KMS-11 (cell line): ENCODE data around the gene DPP4.
A peak's percentile ranks its signal among the peaks of the same experiment; 100 is the strongest.

ENCODE experiments used
- H2AFZ ChIP-seq: fragments of 200-600 bp; sonication (generic); 2 replicates; pipeline ENCODE4 v1.6.1; 2016; ENCODE audit warnings: antibody characterized with exemption, mixed run types, low read depth
- H3K27ac ChIP-seq: fragments of 200-600 bp; sonication (generic); 2 replicates; pipeline ENCODE4 v1.6.1; 2016; ENCODE audit warnings: mild to moderate bottlenecking, mixed run types
- H3K27me3 ChIP-seq: fragments of 200-600 bp; sonication (generic); 2 replicates; pipeline ENCODE4 v1.6.1; 2017; ENCODE audit warnings: mild to moderate bottlenecking, low read depth, mixed run types, moderate library complexity; ENCODE audit not compliant: insufficient read depth
- H3K36me3 ChIP-seq: fragments of 200-600 bp; sonication (generic); 2 replicates; pipeline ENCODE4 v1.6.1; 2017; ENCODE audit warnings: mild to moderate bottlenecking, mixed run types; ENCODE audit not compliant: insufficient read depth
- H3K4me1 ChIP-seq: fragments of 200-600 bp; sonication (generic); 2 replicates; pipeline ENCODE4 v1.6.1; 2016; ENCODE audit warnings: mild to moderate bottlenecking, low read depth, mixed run types; ENCODE audit not compliant: poor library complexity, severe bottlenecking
- H3K4me2 ChIP-seq: fragments of 200-600 bp; sonication (generic); 2 replicates; pipeline ENCODE4 v1.7.0; 2016; ENCODE audit warnings: mild to moderate bottlenecking, mixed run types
- H3K4me3 ChIP-seq: fragments of 200-600 bp; sonication (generic); IDR thresholded peaks from 2 replicates; pipeline ENCODE4 v1.6.1; 2017; ENCODE audit warnings: low read depth, low read length, mixed read lengths; ENCODE audit not compliant: insufficient read depth
- H3K79me2 ChIP-seq: fragments of 200-600 bp; sonication (generic); 2 replicates; pipeline ENCODE4 v1.6.1; 2016; ENCODE audit warnings: low read depth, mixed run types; ENCODE audit not compliant: insufficient read depth
- H3K9ac ChIP-seq: fragments of 200-600 bp; sonication (generic); 2 replicates; pipeline ENCODE4 v1.6.1; 2016; ENCODE audit warnings: mild to moderate bottlenecking, mixed run types
- H4K20me1 ChIP-seq: fragments of 200-600 bp; sonication (generic); 2 replicates; pipeline ENCODE4 v1.6.1; 2016; ENCODE audit warnings: mild to moderate bottlenecking, mixed run types; ENCODE audit not compliant: insufficient read depth
- CTCF ChIP-seq: fragments of 200-600 bp; sonication (generic); conservative IDR thresholded peaks from 2 replicates; pipeline ENCODE4 v1.6.1; 2017; ENCODE audit warnings: low read depth, mild to moderate bottlenecking, antibody characterized with exemption, low read length, moderate library complexity, mixed read lengths

The DPP4 gene

DNA sequence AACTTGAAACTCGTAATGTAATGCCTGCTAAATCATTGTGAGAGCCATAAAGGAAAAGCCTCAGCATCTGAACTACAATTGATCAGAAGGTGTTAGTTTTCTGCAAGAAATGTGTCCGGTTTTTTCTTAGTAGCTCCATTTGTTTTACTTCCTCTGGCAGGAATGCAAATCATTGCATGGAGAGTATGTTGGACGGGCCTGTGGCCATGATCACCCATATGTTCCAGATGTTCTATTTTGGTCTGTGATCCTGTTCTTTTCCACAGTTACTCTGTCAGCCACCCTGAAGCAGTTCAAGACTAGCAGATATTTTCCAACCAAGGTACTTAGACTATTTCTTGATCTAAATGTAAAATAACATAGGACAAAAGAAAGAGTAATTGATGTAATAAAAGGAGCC, 126.6 kb downstream of the DPP4 start:
- Histone ChIP-seq H3K36me3 (no peaks in the 10 kb centered on the region), H3K27me3 (no peaks in the 10 kb centered on the region), H3K27ac (no peak overlapping the region), H3K9ac (no peak overlapping the region), H4K20me1 (no peaks in the 10 kb centered on the region), H2AFZ (no peak overlapping the region), H3K4me1 (peaks cover 13% of the 10 kb centered on the region), H3K4me2 (no peak overlapping the region), H3K4me3 (no peak overlapping the region), H3K79me2 (no peaks in the 10 kb centered on the region)
- TF ChIP-seq CTCF: no peak

- TF ChIP-seq CTCF: peak; percentile 76
- peaks cover 13% of the 10 kb centered on the region for H3K4me1 ChIP-seq
- H3K9ac ChIP-seq: no peak overlapping the region
- no peaks in the 10 kb centered on the region for H4K20me1 ChIP-seq
- H3K36me3 ChIP-seq: no peaks in the 10 kb centered on the region
- H3K79me2 ChIP-seq: no peaks in the 10 kb centered on the region
- no peaks in the 10 kb centered on the region for H3K27me3 ChIP-seq
- no peak overlapping the region for H3K27ac ChIP-seq
- H3K4me3 ChIP-seq: no peak overlapping the region
- no peak overlapping the region; the same call in 1 of the 2 replicates for H3K4me2 ChIP-seq
- no peak overlapping the region for H2AFZ ChIP-seq
Measured at GRCh38 chr2:161946489-161947107, 127.4 kb downstream of the DPP4 start.

GRCh38 chr2:161943011-161943410, 131.0 kb downstream of the DPP4 start:
- H3K27me3 ChIP-seq: no peaks in the 10 kb centered on the region
- no peak overlapping the region for H2AFZ ChIP-seq
- no peak for TF ChIP-seq CTCF
- no peak overlapping the region for H3K27ac ChIP-seq
- no peak overlapping the region for H3K9ac ChIP-seq
- no peak overlapping the region for H3K4me3 ChIP-seq
- no peaks in the 10 kb centered on the region for H3K79me2 ChIP-seq
- H3K36me3 ChIP-seq: no peaks in the 10 kb centered on the region
- H3K4me1 ChIP-seq: peaks cover 13% of the 10 kb centered on the region
- H3K4me2 ChIP-seq: no peak overlapping the region
- H4K20me1 ChIP-seq: no peaks in the 10 kb centered on the region
